ENCODE measurements around the gene KMT5B. TPM values are rescaled to one million over a fixed set of nuclear protein-coding genes. Genes with fewer than 3 reads are reported as not detected.

Gene KMT5B
- total and polyA plus RNA-seq, 2 of the 4 experiments (the other 2 are of a cell fraction) = 11.2 to 13.4 TPM

- Histone ChIP-seq H3K9ac (ENCODE audit: low read depth, low read length) (no peak overlapping the region), H2BK120ac (ENCODE audit: low read depth, low read length) (no peak overlapping the region), H2BK5ac (ENCODE audit: low read depth, low read length, poor library complexity, severe bottlenecking) (no peak overlapping the region), H3K36me3 (ENCODE audit: control insufficient read depth, insufficient read depth, low read length) (no peaks in the 10 kb centered on the region), H3K14ac (replicated peaks; ENCODE audit: low read depth, low read length) (no peak overlapping the region), H3K9me3 (ENCODE audit: control insufficient read depth, insufficient read depth, low read length) (peaks cover 13% of the 10 kb centered on the region), H3K27me3 (ENCODE audit: control insufficient read depth, insufficient read depth, low read length) (peaks cover 20% of the 10 kb centered on the region), H4K8ac (ENCODE audit: low read depth in 2 of 2, low read length in 2 of 2) (no peak overlapping the region), H2BK15ac (ENCODE audit: low read depth, low read length) (no peak overlapping the region), H3K56ac (ENCODE audit: extremely low read depth, insufficient read depth, low read length) (no peak overlapping the region), H2AK5ac (ENCODE audit: low read depth, low read length) (no peak overlapping the region), H3K23ac (ENCODE audit: low read depth, low read length) (no peak overlapping the region), H3K18ac (ENCODE audit: low read depth, low read length) (no peak overlapping the region), H2BK20ac (ENCODE audit: low read depth, low read length) (no peak overlapping the region), H3K4ac (ENCODE audit: low read depth, low read length) (no peak overlapping the region), H3K4me3 (ENCODE audit: insufficient read depth, low read depth, low read length) (no peak overlapping the region), H4K91ac (ENCODE audit: insufficient read depth, low read depth, low read length) (no peak overlapping the region), H3K9me1 (ENCODE audit: insufficient read depth, low read length) (no peaks in the 10 kb centered on the region), H4K5ac (ENCODE audit: low read depth, low read length) (no peak overlapping the region), H3K79me1 (ENCODE audit: low read depth in 1 of 2, low read length in 2 of 2) (no peaks in the 10 kb centered on the region), H4K20me1 (ENCODE audit: insufficient read depth, low read length) (no peaks in the 10 kb centered on the region), H3K4me2 (ENCODE audit: low read depth, low read length) (no peak overlapping the region), H2AFZ (replicated peaks; ENCODE audit: low read length, poor library complexity) (no peak overlapping the region), H2AK9ac (replicated peaks; ENCODE audit: low read depth, low read length, poor library complexity) (no peak overlapping the region), H3K4me1 (ENCODE audit: control insufficient read depth, insufficient read depth, low read length) (no peaks in the 10 kb centered on the region), H3K27ac (ENCODE audit: insufficient read depth, low read length) (no peak overlapping the region)
- DNase-seq = no peak
- in situ Hi-C loops (cut with MboI; ENCODE audit: low sequenced_read_pairs) (no loop called here), dilution Hi-C loops (cut with HindIII; ENCODE audit: low sequenced_read_pairs, unreplicated experiment) (no loop called here), intact Hi-C loops (cut with micrococcal nuclease) (no loop called here)
- TF ChIP-seq MAZ (IDR thresholded peaks at IDR 0.05; ENCODE audit: borderline replicate concordance, low read depth, low read length) = no peak
- TF ChIP-seq MAFK (IDR thresholded peaks at IDR 0.05; ENCODE audit: low read depth, low read length) = no peak
- TF ChIP-seq CEBPB (IDR thresholded peaks at IDR 0.05; ENCODE audit: low read depth, low read length) = no peak
- TF ChIP-seq POLR2A (IDR thresholded peaks at IDR 0.05; ENCODE audit: low read depth, low read length) = no peak
- no CpG with 5 or more reads among the region's 1 CpG for WGBS, 2 experiments (ENCODE audit: extremely low coverage in 2 of 2, insufficient read length in 1 of 2)
- BruUV-seq (replicated peaks) = no TSS peak
- CTCF ChIA-PET = no interaction called here
- POLR2A ChIA-PET (ENCODE audit: unreplicated experiment) = no interaction called here
- ATAC-seq (ENCODE audit: low read depth) = no peak
Observed at GRCh38 chr11:68229601-68230000, 16.5 kb upstream of the KMT5B start.

Data from IMR-90 (cell line).